ENCODE data around the gene KCNJ6. TPM values are rescaled to one million over a fixed set of nuclear protein-coding genes. Genes with fewer than 3 reads are reported as not detected.

KCNJ6 gene
- 14.8 TPM for total RNA-seq

GRCh38 chr21:37916310-37917051, at the start of gene KCNJ6:
KCNJ6 (minus strand) TSS chr21:37916457; CDS start chr21:37840682, 75,775 bp downstream.

